HG03159 (cell line): Measurements from ENCODE around the gene TRAPPC3.
A peak's percentile ranks its signal among the peaks of the same experiment; 100 is the strongest.
"Not testable (repeated sequence)": the region's sequence is repeated elsewhere in the genome, so short reads cannot be mapped to it uniquely, and the experiment has no call there.

Source experiments
- ATAC-seq: cut with Tn5 transposase; IDR thresholded peaks from one replicate; pipeline ENCODE4 v1.9.1; 2021; ENCODE audit warnings: mild to moderate bottlenecking, moderate library complexity; ENCODE audit not compliant: unreplicated experiment

The TRAPPC3 gene

DNA sequence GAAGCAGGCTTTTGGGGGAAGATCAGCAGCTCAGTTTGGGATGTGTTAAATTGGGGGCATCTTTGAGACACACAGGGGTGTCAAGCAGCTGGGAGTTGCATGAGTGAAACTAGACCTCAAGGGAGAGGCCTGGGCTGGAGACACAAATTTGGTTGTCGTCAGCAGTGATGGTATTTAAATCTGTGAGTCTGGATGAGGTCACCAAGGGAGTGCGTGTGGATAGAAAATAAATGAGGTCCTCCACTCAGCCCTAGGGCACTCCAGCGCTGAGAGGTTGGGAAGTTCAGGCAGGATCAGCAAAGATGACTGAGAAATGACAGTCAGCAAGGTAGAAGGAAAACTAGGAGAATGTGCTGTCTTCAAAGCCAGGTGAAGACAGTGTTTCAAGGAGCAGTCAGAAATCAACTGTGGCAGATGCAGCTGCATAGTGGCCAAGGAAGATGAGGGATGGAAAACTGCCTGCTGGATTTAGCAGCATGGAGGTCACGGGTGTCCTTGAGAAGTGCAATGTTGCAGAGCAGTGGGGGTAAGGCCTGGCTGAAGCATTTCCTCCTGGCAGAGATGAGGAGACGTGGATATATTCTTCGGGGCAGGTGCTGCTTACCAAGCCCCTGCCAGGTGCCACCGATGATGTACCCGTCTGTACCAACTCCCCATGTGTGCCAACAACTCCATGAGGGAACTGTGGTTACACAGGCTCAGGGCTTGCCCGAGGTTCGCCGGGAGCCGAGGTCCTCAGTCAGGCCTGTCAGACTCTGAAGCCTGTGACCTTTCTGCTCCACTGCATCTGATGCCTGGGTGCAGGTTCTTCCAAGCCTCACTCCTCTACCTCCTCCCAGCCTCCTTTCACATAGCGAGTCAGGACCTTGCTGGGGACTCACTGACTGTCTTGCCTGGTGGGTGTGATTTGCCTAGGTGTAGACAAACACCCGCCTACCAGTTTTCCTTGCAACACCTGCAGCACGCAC lies 17.9 kb upstream of the TRAPPC3 start:
- ATAC-seq, result no peak

DNA sequence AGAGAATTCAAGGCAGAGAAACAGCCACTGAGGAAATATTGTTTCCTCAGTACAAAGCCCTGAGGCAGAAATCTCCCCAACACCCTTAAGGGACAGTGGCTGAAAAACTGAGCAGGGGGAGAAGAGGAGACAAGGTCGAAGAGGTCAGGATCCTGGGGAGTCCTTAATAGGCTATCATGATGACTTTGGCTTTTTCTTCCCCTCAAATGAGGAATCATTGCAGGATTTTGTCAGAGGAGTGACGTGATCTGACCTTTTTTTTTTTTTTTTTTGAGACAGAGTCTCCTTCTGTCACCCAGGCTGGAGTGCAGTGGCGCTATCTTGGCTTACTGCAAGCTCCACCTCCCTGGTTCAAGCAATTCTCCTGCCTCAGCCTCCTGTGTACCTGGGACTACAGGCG lies 16.9 kb upstream of the TRAPPC3 start:
- ATAC-seq, result no peak

- no peak for ATAC-seq
Measured at GRCh38 chr1:36165145-36165544, 15.9 kb upstream of the TRAPPC3 start.

GRCh38 chr1:36164361-36164760 lies 15.1 kb upstream of the TRAPPC3 start:
- no peak for ATAC-seq

GRCh38 chr1:36163426-36163825 lies 14.1 kb upstream of the TRAPPC3 start:
- no peak for ATAC-seq

GRCh38 chr1:36162680-36163239 lies 13.5 kb upstream of the TRAPPC3 start:
- ATAC-seq, result no peak

GRCh38 chr1:36161641-36162531 lies 12.6 kb upstream of the TRAPPC3 start:
- ATAC-seq, result peak; percentile 46

GRCh38 chr1:36160949-36161485 lies 11.7 kb upstream of the TRAPPC3 start:
- no peak for ATAC-seq

- ATAC-seq, result no peak
Measured at GRCh38 chr1:36160388-36160948, 11.2 kb upstream of the TRAPPC3 start.

DNA sequence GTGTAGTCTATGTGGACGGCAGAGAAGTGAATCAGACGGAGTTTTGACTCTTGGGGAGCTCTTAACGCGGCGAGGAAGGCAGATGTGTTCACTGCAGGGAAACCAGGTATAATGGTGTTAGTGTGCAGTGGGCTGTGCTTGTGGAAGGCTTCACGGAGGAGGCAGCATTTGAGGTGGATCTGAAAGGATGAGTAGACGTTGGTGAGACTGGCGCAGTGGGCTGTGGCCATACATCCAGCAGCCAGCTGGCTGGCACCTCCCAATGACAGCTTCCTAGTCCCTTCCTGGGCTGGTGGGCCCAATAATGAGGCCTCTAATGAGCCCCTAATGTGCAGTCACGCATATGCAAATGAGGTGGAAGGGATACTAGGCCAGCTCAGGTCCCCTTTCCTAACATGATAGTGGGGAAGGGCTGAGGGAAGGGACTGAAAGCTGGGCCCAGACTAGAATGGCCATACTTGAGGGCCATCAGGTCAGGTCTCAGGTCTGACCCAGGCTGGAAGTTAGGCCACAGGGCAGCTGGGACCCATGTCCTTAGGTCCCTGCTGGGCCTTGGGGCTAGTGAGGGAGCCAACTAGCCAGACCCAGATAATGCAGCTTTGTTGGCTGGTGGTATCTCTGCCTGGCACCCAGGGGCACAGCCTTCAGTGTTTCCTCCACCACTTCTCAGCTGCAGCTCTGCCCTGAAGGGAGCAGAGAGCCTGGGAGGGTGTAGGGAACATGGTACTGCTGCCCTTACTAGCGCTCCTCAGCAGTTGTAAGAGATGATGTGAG lies 10.5 kb upstream of the TRAPPC3 start:
- no peak for ATAC-seq

DNA sequence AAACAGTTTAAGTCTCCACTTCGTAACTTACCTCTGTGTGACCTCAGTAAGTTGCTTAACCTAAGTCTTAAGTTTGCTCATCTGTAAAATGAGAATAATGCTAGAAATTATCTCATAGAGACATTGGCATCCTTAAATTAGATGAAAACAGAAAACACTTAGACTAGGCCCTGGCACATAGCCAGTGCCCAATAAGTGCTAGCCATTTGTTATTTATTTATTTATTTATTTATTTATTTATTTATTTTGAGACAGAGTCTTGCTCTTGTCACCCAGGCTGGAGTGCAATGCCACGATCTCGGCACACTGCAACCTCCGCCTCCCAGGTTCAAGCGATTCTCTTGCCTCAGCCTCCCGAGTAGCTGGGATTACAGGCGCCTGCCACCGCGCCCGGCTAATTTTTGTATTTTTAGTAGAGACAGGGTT lies 9.6 kb upstream of the TRAPPC3 start:
- not testable (repeated sequence) for ATAC-seq

- ATAC-seq, result no peak
Measured at GRCh38 chr1:36157973-36158826, 8.9 kb upstream of the TRAPPC3 start.

GRCh38 chr1:36157115-36157903 lies 8.0 kb upstream of the TRAPPC3 start:
- ATAC-seq, result no peak

DNA sequence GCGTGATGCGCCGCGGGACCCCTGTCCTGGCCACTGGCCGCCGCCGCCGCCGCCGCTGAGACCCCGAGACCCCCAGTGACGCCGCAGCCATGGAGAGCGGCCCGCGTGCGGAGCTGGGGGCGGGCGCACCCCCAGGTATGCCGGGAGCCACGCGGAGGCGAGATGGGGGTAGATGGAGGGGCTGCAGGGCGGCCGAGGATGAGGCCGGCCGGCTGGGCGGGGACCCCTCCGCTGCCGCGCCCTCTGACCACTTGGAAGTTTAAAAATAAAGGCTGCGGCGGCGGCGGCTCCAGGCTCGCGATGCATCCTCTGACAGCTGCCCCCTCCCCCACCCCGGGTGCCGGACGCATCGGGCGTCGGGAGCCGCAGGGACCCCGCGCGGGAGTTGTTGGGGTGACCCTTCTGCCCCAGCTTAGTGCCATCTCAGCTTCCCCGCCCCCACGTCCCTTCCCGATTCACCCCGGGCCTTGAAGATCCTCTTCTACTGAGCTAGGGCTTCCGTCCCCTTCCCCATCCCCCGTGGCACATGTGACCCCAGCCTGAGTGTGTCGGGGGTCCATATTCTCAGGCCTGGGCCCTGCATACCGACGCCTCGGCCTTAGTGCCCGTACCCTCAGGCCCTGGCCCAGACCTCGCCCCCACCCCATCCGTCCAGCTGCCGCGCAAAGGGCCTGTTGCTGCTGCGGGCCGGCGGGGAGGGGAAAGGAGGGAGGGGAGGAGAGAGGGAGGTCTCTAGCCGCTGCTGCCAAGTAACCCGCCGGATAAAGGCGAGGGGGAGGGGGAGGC lies 7.2 kb upstream of the TRAPPC3 start:
- ATAC-seq, result peak; percentile 4

- ATAC-seq, result peak; percentile 43
Measured at GRCh38 chr1:36155408-36156328, 6.4 kb upstream of the TRAPPC3 start, which contains the start of gene MAP7D1. Gene MAP7D1, plus strand, starts transcription at chr1:36156160. Its CDS starts 258 bp downstream, at chr1:36156418.

GRCh38 chr1:36154765-36155407 lies 5.6 kb upstream of the TRAPPC3 start:
- no peak for ATAC-seq
